NCI-H128 (cell line): ENCODE results near the gene FXN.
"Not testable (repeated sequence)": the region's sequence is repeated elsewhere in the genome, so short reads cannot be mapped to it uniquely, and the experiment has no call there.

Experiments used
- DNase-seq: peaks from one replicate; lab custom pipeline; 2025; ENCODE audit not compliant: unreplicated experiment; lab: John Stamatoyannopoulos, UW

Gene FXN

GRCh38 chr9:69035438-69036308, at the start of gene FXN:
FXN (plus strand) TSS chr9:69035752; CDS start chr9:69035783, 31 bp downstream.
- DNase-seq, result peak; percentile 23

GRCh38 chr9:68986949-68987348, 48.6 kb upstream of the FXN start:
- DNase-seq, result not testable (repeated sequence)

- DNase-seq, result no peak
These were observed 44.1 kb upstream of the FXN start for GRCh38 chr9:68991457-68991856.

- no peak for DNase-seq
These were observed 39.8 kb upstream of the FXN start for GRCh38 chr9:68995776-68996175.

GRCh38 chr9:68996462-68996861, 39.1 kb upstream of the FXN start:
- no peak for DNase-seq

- DNase-seq, result no peak
These were observed 37.9 kb upstream of the FXN start for GRCh38 chr9:68997666-68998065.

- DNase-seq, result no peak
These were observed 37.2 kb upstream of the FXN start for GRCh38 chr9:68998385-68998784.

- DNase-seq, result no peak
These were observed 36.7 kb upstream of the FXN start for GRCh38 chr9:68998812-68999211.

GRCh38 chr9:68999393-69000105, 36.0 kb upstream of the FXN start:
- DNase-seq, result peak; percentile 47

- DNase-seq, result no peak
These were observed 33.6 kb upstream of the FXN start for GRCh38 chr9:69001921-69002320.

- DNase-seq, result no peak
These were observed 32.5 kb upstream of the FXN start for GRCh38 chr9:69003051-69003450.

- DNase-seq, result no peak
These were observed 30.7 kb upstream of the FXN start for GRCh38 chr9:69004836-69005235.

- no peak for DNase-seq
These were observed 25.8 kb upstream of the FXN start for GRCh38 chr9:69009708-69010107.

GRCh38 chr9:69012696-69013381, 22.7 kb upstream of the FXN start:
- DNase-seq, result no peak

GRCh38 chr9:69013382-69013727, 22.2 kb upstream of the FXN start:
- no peak for DNase-seq

GRCh38 chr9:69014013-69014412, 21.5 kb upstream of the FXN start, which contains the start of gene PRKACG:
PRKACG (minus strand) TSS chr9:69014113; CDS start chr9:69014092, 21 bp downstream.
- DNase-seq, result no peak

GRCh38 chr9:69016191-69017096, 19.1 kb upstream of the FXN start:
- DNase-seq, result no peak

- no peak for DNase-seq
These were observed 16.8 kb upstream of the FXN start for GRCh38 chr9:69018737-69019136.

GRCh38 chr9:69019808-69020207, 15.7 kb upstream of the FXN start:
- peak; percentile 53 for DNase-seq

- DNase-seq, result no peak
These were observed 15.0 kb upstream of the FXN start for GRCh38 chr9:69020301-69021145.
